Activated CD8-positive, alpha-beta T cell treated with anti-CD3 and anti-CD28 coated beads for 36 hours (primary cell): ENCODE data around the gene PCSK2. TPM values are rescaled to one million over a fixed set of nuclear protein-coding genes. Genes with fewer than 3 reads are reported as not detected.

ENCODE experiments used
- ATAC-seq: fragments of 200-7000 bp; cut with Tn5 transposase; one replicate; pipeline ENCODE4 v1.10.0; 2021; ENCODE audit warnings: mild to moderate bottlenecking, moderate library complexity
- CTCF ChIA-PET: fragments of 350-600 bp; sonication (Branson Sonifier 250); formaldehyde crosslinking; loops from one replicate; lab custom pipeline; 2021; ENCODE audit warnings: antibody characterized with exemption; lab: Charles Lee
- POLR2A ChIA-PET: fragments of 350-600 bp; sonication (Branson Sonifier 250); formaldehyde crosslinking; loops from one replicate; lab custom pipeline; 2021; ENCODE audit warnings: antibody characterized with exemption; lab: Charles Lee
- DNase-seq: peaks from one replicate; pipeline ENCODE4 v3.0.0-alpha.2; 2020
- H3K27ac Mint-ChIP-seq: one replicate; pipeline ENCODE4 v1.8.0; 2021; ENCODE audit warnings: mild to moderate bottlenecking, mixed read lengths
- H3K27me3 Mint-ChIP-seq: one replicate; pipeline ENCODE4 v1.8.0; 2021; ENCODE audit warnings: mixed read lengths
- H3K36me3 Mint-ChIP-seq: one replicate; pipeline ENCODE4 v1.8.0; 2021; ENCODE audit warnings: low read depth, mixed read lengths
- H3K4me1 Mint-ChIP-seq: one replicate; pipeline ENCODE4 v1.8.0; 2021; ENCODE audit warnings: low read depth, mixed read lengths
- H3K4me3 Mint-ChIP-seq: one replicate; pipeline ENCODE4 v1.8.0; 2021; ENCODE audit warnings: mild to moderate bottlenecking, moderate library complexity, mixed read lengths
- H3K9me3 Mint-ChIP-seq: one replicate; pipeline ENCODE4 v1.8.0; 2021; ENCODE audit warnings: mixed read lengths
- CTCF ChIP-seq: fragments of 200-600 bp; IDR thresholded peaks from one replicate; pipeline ENCODE4 v1.8.0; 2022; ENCODE audit warnings: antibody characterized with exemption, mild to moderate bottlenecking
- intact Hi-C: fragments of 100-400 bp; cut with micrococcal nuclease; formaldehyde crosslinking; loops from one replicate; pipeline ENCODE4 v1.10.0; 2022
- total RNA-seq, 2 experiments: library from RNA; stranded (reverse); gene quantifications; one replicate each; pipeline ENCODE4 v1.2.3, GENCODE V29; 2021

The PCSK2 gene
- total RNA-seq, 2 experiments from 2014 or later: not detected

- H3K4me3 Mint-ChIP-seq: no peak overlapping the region
- ATAC-seq (no peak), DNase-seq (no peak)
- no peaks in the 10 kb centered on the region for H3K36me3 Mint-ChIP-seq
- no peaks in the 10 kb centered on the region for H3K9me3 Mint-ChIP-seq
- TF ChIP-seq CTCF: no peak
- intact Hi-C loops: no loop called here
- peaks cover 3% of the 10 kb centered on the region for H3K27me3 Mint-ChIP-seq
- H3K27ac Mint-ChIP-seq: no peak overlapping the region
- POLR2A ChIA-PET: no interaction called here
- no peaks in the 10 kb centered on the region for H3K4me1 Mint-ChIP-seq
- CTCF ChIA-PET: interaction anchor here (0.7 kb wide), 1 partner anchor 15 kb away, joined by 3 read pairs; no protein-coding TSS in a partner anchor
Observed at GRCh38 chr20:17343656-17344452, 117.0 kb downstream of the PCSK2 start.

GRCh38 chr20:17344790-17345189 is 118.0 kb downstream of the PCSK2 start:
- CTCF ChIA-PET: no interaction called here
- no peaks in the 10 kb centered on the region for H3K36me3 Mint-ChIP-seq

GRCh38 chr20:17345321-17345720 is 118.5 kb downstream of the PCSK2 start:
- ATAC-seq: no peak
- no peak for DNase-seq
- TF ChIP-seq CTCF: no peak
- intact Hi-C loops: no loop called here
- no peaks in the 10 kb centered on the region for H3K4me1 Mint-ChIP-seq
- peaks cover 3% of the 10 kb centered on the region for H3K27me3 Mint-ChIP-seq
- H3K4me3 Mint-ChIP-seq: no peak overlapping the region
- POLR2A ChIA-PET: no interaction called here
- H3K27ac Mint-ChIP-seq: no peak overlapping the region
- CTCF ChIA-PET: no interaction called here
- no peaks in the 10 kb centered on the region for H3K9me3 Mint-ChIP-seq
- no peaks in the 10 kb centered on the region for H3K36me3 Mint-ChIP-seq

More at GRCh38 chr20:17344790-17345189, 118.0 kb downstream of the PCSK2 start:
- no peak overlapping the region for H3K27ac Mint-ChIP-seq
- intact Hi-C loops: no loop called here
- H3K9me3 Mint-ChIP-seq: no peaks in the 10 kb centered on the region
- TF ChIP-seq CTCF: no peak
- H3K4me1 Mint-ChIP-seq: no peaks in the 10 kb centered on the region
- no peak overlapping the region for H3K4me3 Mint-ChIP-seq
- DNase-seq (no peak), ATAC-seq (no peak)
- POLR2A ChIA-PET: no interaction called here
- peaks cover 3% of the 10 kb centered on the region for H3K27me3 Mint-ChIP-seq

- ATAC-seq: no peak
- no peak overlapping the region for H3K4me3 Mint-ChIP-seq
- no peaks in the 10 kb centered on the region for H3K9me3 Mint-ChIP-seq
- H3K27me3 Mint-ChIP-seq: peaks cover 1% of the 10 kb centered on the region
- intact Hi-C loops: no loop called here
- no peaks in the 10 kb centered on the region for H3K4me1 Mint-ChIP-seq
- CTCF ChIA-PET: no interaction called here
- POLR2A ChIA-PET: no interaction called here
- H3K36me3 Mint-ChIP-seq: no peaks in the 10 kb centered on the region
- DNase-seq: no peak
- H3K27ac Mint-ChIP-seq: no peak overlapping the region
- TF ChIP-seq CTCF: no peak
Observed at GRCh38 chr20:17350321-17350720, 123.5 kb downstream of the PCSK2 start.

- no peak for DNase-seq
Observed at GRCh38 chr20:17357238-17357637, 130.4 kb downstream of the PCSK2 start.

More at GRCh38 chr20:17357238-17357637, 130.4 kb downstream of the PCSK2 start:
- no peak for ATAC-seq
- H3K9me3 Mint-ChIP-seq: no peaks in the 10 kb centered on the region
- H3K36me3 Mint-ChIP-seq: no peaks in the 10 kb centered on the region
- no peak for TF ChIP-seq CTCF
- no peaks in the 10 kb centered on the region for H3K27me3 Mint-ChIP-seq
- no peak overlapping the region for H3K27ac Mint-ChIP-seq
- ChIA-PET POLR2A (no interaction called here), CTCF (no interaction called here)
- no peak overlapping the region for H3K4me3 Mint-ChIP-seq
- no peaks in the 10 kb centered on the region for H3K4me1 Mint-ChIP-seq
- intact Hi-C loops: no loop called here
